ENCODE results near the gene OR13A1.
"Not testable (repeated sequence)": the region's sequence is repeated elsewhere in the genome, so short reads cannot be mapped to it uniquely, and the experiment has no call there.

The OR13A1 gene, protein sequence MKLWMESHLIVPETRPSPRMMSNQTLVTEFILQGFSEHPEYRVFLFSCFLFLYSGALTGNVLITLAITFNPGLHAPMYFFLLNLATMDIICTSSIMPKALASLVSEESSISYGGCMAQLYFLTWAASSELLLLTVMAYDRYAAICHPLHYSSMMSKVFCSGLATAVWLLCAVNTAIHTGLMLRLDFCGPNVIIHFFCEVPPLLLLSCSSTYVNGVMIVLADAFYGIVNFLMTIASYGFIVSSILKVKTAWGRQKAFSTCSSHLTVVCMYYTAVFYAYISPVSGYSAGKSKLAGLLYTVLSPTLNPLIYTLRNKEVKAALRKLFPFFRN

DNA sequence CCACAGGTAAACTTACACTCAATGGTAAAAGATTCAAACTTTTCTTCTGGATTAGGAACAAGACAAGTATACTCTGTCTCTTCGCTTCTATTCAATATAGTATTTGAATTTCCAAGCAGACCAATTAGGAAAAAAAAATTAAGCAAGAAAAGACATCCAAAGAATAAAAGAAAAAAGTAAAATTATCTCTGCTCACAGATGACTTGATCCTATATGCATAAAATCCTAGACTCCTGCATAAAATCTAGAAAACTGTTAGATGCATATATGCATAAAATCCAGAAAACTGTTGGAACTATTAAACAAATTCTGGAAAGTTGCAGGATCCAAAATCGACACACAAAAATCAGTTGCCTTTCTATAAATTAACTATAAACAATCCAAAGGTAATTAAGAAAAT is at the start of gene OR13A1:
Gene OR13A1 (minus strand): TSS at position 101 of the 400 bp plus-strand sequence. CDS start 11,186 bp downstream, outside the sequence.
- no peak for DNase-seq

DNA sequence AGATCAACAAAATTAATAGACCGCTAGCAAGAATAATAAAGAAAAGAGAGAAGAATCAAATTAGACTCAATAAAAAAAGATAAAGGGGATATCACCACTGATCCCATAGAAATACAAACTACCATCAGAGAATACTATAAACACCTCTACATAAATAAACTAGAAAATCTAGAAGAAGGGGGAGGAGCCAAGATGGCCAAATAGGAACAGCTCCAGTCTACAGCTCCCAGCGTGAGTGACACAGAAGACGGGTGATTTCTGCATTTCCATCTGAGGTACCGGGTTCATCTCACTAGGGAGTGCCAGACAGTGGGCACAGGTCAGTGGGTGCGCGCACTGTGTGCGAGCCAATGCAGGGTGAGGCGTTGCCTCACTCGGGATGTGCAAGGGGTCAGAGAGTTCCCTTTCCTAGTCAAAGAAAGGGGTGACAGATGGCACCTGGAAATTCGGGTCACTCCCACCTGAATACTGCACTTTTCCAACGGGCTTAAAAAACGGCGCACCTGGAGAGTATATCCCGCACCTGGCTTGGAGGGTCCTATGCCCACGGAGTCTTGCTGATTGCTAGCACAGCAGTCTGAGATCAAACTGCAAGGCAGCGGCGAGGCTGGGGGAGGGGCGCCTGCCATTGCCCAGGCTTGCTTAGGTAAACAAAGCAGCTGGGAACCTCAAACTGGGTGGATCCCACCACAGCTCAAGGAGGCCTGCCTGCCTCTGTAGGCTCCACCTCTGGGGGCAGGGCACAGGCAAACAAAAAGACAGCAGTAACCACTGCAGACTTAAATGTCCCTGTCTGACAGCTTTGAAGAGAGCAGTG is 46.8 kb upstream of the OR13A1 start:
- DNase-seq: not testable (repeated sequence)

DNA sequence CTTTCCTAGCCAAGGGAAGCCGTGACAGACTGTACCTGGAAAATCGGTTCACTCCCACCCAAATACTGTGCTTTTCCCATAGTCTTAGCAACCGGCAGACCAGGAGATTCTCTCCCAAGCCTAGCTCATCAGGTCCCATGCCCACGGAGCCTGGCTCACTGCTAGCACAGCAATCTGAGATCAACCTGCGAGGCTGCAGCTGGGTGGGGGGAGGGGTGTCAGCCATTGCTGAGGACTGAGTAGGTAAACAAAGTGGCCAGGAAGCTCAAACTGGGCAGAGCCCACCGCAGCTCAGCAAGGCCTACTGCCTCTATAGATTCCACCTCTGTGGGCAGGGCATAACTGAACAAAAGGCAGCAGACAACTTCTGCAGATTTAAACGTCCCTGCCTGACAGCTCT is 43.6 kb upstream of the OR13A1 start:
- not testable (repeated sequence) for DNase-seq

DNA sequence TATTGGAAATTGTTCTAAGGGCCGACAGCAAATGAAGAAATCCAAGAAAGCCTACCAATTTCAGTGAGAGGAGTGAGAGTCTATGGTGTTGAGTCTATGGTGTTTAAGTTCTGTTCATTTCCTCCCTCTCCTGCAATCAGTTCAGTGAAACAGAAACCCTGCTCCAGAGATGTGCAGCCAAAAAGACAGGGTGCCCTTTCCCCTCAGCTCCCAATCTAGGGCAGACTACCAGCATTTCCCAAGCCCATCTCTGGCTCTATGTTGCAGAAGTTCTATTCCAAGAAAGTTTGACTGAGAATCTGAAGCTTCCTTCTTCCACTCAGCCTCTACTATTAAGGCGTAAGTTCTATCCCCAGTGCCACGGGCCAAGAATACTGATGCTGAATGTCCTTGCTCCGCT is 40.1 kb upstream of the OR13A1 start:
- DNase-seq: no peak

DNA sequence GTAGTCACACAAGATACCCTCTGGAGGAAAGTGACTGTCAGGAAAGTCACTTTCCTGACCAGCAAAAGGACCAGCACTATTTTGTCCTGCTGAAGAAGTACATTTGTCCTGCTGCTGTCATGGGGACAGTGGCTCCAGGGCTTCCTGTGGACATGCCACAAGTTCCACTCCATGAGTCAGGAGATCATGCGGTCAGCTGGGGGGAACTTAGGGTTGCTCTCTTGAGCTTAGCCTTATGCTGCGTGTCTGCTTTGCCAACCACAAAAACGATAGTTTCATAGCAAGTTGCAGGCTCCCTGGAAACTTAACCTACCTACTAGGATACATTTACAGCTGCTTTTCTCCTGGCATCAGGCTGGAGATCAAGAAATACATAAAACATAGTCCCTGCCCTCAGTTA is 38.9 kb upstream of the OR13A1 start:
- DNase-seq: no peak

DNA sequence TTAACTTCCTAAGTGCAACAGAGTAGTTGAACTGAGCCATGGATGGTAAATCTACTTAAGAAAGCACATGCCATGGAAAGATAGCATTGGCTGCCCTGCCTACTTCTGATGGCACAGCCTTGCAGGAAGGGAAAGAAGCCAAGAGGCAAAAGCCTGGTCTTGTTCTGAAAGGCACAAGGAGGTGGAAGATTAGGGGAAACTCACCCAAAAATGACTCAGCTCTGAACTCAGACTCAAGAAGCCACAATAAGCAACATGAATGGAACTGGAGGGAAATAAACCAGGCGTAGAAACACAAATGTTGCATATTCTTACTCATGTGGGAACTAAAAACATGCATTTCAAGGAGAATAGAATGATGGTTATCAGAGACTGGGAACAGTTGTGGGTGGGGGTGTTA is 37.8 kb upstream of the OR13A1 start:
- no peak for DNase-seq

DNA sequence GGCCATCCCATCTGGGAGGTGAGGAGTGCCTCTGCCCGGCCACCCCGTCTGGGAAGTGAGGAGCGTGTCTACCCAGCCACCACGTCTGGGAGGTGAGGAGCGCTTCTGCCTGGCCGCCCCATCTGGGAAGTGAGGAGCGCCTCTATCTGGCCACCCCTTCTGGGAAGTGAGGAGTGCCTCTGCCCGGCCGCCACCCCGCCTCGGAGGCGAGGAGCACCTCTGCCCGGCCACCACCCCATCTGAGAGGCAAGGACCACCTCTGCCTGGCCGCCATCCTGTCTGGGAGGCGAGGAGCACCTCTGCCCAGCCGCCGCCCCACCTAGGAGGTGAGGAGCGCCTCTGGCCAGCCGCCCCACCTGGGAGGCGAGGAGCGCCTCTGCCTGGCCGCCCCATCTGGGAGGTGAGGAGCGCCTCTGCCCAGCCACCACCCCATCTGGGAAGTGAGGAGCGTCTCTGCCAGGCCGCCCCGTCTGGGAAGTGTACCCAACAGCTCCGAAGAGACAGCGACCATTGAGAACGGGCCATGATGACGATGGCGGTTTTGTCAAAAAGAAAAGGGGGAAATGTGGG is 32.9 kb upstream of the OR13A1 start:
- DNase-seq: not testable (repeated sequence)

DNA sequence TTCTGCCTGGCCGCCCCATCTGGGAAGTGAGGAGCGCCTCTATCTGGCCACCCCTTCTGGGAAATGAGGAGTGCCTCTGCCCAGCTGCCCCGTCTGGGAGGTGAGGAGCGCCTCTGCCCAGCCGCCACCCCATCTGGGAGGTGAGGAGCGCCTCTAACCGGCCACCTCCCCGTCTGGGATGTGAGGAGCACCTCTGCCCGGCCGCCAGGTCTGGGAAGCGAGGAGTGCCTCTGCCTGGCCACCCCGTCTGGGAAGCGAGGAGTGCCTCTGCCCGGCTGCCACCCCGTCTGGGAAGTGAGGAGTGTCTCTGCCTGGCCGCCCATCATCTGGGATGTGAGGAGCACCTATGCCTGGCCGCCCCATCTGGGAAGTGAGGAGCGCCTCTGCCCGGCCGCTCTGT is 32.1 kb upstream of the OR13A1 start:
- not testable (repeated sequence) for DNase-seq

DNA sequence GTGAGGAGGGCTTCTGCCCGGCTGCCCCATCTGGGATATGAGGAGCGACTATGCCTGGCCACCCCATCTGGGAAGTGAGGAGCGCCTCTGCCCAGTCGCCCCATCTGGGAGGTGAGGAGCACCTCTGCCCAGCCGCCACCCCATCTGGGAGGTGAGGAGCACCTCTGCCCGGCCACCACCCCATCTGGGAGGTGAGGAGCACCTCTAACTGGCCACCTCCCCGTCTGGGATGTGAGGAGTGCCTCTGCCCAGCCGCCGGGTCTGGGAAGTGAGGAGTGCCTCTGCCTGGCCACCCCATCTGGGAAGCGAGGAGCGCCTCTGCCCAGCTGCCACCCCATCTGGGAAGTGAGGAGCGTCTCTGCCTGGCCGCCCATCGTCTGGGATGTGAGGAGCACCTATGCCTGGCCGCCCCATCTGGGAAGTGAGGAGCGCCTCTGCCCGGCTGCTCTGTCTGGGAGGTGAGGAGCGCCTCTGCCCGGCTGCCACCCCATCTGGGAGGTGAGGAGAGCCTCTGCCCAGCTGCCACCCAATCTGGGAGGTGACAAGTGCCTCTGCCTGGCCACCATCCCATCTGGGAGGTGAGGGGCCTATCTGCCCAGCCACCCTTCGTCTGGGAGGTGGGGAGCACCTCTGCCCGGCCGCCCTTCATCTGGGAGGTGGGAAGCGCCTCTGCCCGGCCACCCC is 31.4 kb upstream of the OR13A1 start:
- not testable (repeated sequence) for DNase-seq

DNA sequence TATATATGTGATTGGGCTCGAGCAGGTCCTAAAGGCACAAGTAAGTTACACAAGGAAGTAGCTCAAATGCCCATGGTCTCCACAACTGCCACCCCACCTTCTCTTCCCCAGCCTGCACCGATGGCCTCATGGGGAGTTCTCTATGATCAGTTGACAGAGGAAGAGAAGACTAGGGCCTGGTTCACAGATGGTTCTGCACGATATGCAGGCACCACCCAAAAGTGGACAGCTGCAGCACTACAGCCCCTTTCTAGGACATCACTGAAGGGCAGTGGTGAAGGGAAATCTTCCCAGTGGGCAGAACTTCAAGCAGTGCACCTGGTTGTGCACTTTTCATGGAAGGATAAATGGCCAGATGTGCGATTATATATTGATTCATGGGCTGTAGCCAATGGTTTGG is 25.0 kb upstream of the OR13A1 start:
- DNase-seq: not testable (repeated sequence)

DNA sequence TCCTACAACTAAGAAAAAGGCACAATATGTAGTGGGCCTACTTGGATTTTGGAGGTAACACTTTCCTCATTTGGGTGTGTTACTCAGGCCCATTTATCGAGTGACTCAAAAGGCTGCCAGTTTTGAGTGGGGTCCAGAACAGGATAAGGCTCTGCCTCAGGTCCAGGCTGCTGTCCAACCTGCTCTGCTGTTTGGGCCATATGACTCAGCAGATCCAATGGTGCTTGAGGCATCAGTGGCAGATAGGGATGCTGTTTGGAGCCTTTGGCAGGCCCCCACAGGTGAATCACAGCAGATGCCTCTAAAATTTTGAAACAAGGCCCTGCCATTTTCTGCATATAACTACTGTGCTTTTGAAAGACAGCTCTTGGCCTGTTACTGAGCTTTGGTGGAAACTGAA is 24.5 kb upstream of the OR13A1 start:
- DNase-seq: no peak

DNA sequence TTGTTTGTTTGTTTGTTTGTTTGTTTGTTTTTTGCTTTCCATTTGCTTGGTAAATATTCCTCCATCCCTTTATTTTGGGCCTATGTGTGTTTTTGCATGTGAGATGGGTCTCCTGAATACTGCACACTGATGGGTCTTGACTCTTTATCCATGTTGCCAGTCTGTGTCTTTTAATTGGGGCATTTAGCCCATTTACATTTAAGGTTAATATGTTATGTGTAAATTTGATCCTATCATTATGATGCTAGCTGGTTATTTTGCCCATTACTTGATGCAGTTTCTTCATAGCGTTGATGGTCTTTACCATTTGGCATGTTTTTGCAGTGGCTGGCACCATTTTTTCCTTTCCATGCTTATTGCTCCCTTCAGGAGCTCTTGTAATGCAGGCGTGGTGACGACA is 16.4 kb upstream of the OR13A1 start:
- not testable (repeated sequence) for DNase-seq

DNA sequence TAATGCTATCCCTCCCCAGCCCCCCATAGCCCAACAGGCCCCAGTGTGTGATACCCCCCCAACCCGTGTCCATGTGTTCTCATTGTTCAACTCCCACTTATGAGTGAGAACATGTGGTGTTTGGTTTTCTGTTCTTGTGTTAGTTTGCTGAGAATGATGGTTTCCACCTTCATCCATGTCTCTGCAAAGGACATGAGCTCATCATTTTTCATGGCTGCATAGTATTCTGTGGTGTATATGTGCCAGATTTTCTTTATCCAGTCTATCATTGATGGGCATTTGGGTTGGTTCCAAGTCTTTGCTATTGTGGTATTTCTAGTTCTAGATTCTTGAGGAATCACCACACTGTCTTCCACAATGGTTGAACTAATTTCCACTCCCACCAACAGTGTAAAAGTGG is 11.5 kb upstream of the OR13A1 start:
- not testable (repeated sequence) for DNase-seq

DNA sequence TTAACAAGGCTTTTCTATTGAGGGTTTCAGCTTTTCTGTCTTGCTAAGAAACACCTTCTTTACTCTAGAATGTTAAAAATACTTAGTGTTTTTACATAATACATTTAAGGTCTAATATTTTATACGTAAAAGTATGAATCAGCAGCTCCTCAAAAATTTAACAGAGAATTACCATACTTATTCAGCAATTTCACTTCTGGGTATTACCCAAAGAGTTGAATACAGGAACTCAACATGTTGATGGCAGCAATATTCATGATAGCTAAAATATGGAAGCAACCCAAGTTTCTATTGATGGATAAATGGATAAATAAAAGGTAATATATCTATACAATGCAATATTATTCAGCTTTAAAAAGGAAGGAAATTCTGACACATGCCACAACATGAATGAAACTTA is 9.7 kb upstream of the OR13A1 start:
- no peak for DNase-seq

DNA sequence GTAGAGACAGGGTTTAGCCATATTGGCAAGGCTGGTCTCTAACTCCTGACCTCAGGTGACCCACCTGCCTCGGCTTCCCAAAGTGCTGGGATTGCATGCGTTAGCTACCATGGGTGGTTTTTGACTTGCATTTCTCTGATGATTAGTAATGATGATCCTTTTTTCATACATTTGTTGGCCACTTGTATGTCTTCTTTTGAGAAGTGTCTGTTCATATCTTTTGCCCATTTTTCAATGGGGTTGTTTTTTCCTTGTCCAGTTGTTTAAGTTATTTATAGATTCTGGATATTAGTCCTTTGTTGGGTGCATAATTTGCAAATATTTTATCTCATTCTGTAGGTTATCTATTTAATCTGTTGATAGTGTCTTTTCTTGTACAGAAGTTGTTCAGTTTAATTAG is 4.3 kb upstream of the OR13A1 start:
- DNase-seq: no peak

DNA sequence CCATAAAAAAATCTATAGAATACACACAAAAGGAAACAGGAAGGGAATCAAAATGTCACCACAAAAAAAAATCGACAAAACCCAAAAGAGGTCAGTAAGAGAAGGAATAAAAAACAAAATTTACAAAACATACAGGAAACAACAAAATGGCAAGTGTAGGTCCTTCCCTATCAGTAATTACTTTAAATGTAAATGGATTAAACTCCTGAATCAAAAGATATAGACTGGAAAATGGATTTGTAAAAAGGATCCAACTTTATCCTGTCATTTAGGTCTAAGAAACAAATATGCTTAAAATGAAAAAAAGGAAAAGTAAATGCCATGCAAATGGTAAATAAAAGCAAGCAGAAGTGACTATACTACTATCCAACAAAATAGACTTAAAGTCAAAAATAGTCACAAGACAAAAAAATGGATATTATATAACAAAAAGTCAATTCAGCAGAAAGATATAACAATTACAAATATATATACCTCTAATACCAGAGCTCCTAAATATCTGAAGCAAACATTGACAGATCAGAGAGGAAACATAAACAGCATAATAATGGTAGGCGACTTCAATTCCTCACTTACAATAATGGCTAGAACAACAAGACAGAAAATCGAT is 2.0 kb downstream of the OR13A1 start:
- DNase-seq: no peak

DNA sequence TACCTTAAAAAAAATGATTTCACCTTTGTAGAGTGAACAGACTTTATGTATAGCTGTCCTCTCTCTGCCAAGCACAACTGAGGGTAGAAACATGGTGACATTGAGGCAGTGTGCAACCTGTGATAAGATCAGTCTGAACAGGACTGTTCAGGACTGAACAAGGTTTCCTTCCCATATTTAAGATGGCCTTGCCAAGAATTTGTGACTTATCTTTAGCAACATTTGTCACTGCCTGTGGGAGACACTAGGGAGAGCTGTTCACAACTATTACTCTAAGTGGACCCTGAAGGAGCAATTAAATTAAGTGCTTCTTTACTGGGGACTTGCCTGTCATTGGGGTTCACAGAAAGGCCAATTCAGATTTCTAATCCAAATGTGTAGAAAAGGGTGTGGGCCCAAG is 6.7 kb downstream of the OR13A1 start:
- DNase-seq: no peak

DNA sequence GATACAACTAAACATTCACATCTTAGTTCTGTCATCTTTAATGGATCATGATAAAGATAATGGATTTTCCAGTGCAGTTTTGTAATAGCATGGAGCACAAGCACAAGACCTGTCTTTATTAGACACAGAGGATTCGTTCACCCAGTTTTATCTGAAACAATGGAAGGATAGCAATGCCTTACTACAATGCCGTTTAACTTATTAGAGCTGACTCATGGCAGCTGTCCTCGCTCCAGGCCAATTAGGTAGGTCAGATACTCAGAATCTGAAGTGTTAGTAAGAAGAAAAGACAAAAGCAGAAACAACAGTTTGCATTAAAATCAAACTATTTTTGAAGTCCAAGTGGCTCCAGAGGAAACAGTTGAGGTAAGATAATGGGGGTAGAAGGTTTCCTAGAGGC is 12.8 kb downstream of the OR13A1 start:
- no peak for DNase-seq

DNA sequence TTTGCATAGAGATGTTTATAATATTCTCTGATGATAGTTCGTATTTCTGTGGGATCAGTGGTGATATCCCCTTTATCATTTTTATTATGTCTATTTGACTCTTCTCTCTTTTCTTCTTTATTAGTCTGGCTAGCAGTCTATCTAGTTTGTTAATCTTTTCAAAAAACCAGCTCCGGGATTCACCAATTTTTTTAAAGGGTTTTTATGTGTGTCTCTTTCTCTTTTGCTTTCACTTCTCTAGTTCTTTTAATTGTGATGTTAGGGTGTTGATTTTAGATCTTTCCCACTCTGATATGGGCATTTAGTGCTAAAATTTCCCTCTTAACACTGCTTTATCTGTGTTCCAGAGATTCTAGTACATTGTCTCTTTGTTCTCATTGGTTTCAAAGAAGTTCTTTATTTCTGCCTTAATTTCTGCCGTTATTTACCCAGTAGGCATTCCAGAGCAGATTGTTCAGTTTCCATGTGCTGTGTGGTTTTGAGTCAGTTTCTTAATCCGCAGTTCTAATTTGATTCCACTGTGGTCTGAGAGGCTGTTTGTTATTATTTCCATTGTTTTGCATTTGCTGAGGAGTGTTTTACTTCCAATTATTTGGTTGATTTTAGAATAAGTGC is 17.0 kb downstream of the OR13A1 start:
- not testable (repeated sequence) for DNase-seq

DNA sequence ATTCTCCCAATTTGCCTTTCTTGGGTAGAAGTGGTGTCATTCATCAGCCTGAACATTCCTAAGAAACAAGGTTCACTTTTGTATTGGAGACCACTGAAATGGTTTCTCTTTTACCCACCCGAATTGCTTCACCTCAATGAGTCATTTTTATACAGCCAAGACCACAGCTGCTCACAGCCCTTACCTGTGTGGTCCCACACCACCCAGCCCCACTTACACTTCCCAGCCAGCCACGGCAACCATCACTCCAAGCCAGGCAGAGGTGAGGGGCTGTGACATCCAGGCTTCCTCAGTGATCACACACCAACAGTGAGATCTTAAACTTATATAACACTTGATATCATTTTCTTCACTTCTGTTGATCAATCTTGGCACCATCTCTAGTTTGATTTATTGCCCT is 20.7 kb downstream of the OR13A1 start:
- DNase-seq: no peak

DNA sequence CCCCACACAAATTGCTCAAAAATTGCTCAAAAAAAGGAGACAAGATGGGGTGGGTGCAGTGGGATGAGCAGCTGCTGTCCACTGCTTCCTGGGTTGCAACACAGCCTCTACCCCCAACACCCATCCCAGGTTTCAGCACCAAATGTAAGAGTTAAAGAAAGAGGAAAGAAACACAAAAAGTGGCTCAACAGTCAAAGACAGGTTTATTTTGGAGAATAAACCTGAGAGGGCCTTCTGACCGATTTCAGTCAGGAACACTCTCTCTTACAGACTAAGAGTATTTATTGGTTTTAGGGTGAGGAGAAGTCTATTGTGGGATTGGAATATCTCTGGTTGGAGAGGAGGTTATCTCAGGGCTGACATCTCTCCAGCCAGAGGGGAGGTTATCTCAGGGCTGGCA is 28.4 kb downstream of the OR13A1 start:
- DNase-seq: no peak

DNA sequence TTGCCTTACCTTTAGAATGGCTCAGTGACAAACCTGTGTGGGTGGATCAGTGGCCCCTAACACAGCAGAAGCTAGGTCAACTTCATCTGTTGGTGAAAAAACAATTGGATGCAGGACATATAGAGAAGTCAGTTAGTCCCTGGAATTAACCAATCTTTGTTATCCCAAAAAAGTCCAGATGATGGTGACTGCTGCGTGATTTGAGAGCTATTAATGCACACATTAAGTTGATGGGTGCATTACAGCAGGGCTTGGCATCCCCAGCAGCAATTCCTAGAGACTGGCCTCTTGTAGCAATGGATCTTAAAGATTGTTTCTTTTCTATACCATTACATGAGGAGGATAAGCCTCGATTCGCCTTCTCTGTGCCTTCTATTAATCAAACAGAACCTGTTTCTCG is 33.3 kb downstream of the OR13A1 start:
- no peak for DNase-seq
